Suprapubic skin (tissue), 4 donors: Measurements from ENCODE around the gene NGLY1.

ENCODE experiments used
- CTCF ChIP-seq, 2 donors: fragments of 200-600 bp in 1 of 2; fragments of 450-650 bp in 1 of 2; sonication (generic) in 1 of 2; IDR thresholded peaks; one replicate each; pipeline ENCODE4 v1.5.1; 2016 to 2019; ENCODE audit warnings: antibody characterized with exemption in 2 of 2, mild to moderate bottlenecking in 1 of 2, moderate library complexity in 1 of 2
- EP300 ChIP-seq: sonication (generic); formaldehyde crosslinking; IDR thresholded peaks from one replicate; pipeline ENCODE4 v1.6.1; 2017; ENCODE audit warnings: antibody characterized with exemption
- POLR2A ChIP-seq, 2 donors: fragments of 450-650 bp; IDR thresholded peaks; one replicate each; pipeline ENCODE4 v1.6.1; 2017; ENCODE audit warnings: antibody characterized with exemption in 2 of 2, mild to moderate bottlenecking in 2 of 2, moderate library complexity in 2 of 2
- POLR2AphosphoS5 ChIP-seq, 3 donors: sonication (generic); formaldehyde crosslinking; IDR thresholded peaks; one replicate each; pipeline ENCODE4 v1.6.1; 2017; ENCODE audit warnings: antibody characterized with exemption in 3 of 3

DNA sequence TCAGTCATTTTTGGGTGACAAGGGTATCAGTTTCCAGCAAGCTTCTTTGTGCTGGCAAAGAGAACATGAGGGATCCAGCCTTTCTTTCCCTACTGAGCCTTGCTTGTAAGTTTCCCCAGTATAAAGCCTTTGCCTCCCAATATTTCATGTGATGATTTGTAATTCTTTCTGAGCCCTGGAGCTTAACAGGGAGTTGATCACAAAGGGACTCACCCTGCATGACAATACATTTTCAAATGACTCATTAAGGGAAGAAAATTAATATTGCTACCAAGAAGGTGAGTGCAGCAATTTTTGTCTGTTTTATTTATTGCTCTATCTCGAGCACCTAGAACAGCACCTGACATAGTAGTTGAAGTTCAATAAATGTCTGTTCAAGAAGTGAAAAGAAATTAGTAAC, 34.4 kb upstream of the NGLY1 start:
- TF ChIP-seq CTCF (IDR thresholded peaks at IDR 0.05) = no peak
- TF ChIP-seq POLR2A (IDR thresholded peaks at IDR 0.05) = no peak
- TF ChIP-seq POLR2AphosphoS5 (IDR thresholded peaks at IDR 0.05) = no peak
- no peak for TF ChIP-seq EP300
